HG02642 (cell line): ENCODE results near the gene C2orf15.
"Not testable (repeated sequence)": the region's sequence is repeated elsewhere in the genome, so short reads cannot be mapped to it uniquely, and the experiment has no call there.

Experiments
- ATAC-seq: cut with Tn5 transposase; IDR thresholded peaks from one replicate; pipeline ENCODE4 v1.9.1; 2021; ENCODE audit warnings: mild to moderate bottlenecking; ENCODE audit not compliant: unreplicated experiment, poor library complexity

Gene C2orf15, protein sequence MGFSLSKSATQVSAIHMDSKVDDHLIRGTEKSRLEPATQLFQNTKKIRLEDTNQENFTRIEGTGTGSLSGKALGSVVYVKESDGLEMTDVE

DNA sequence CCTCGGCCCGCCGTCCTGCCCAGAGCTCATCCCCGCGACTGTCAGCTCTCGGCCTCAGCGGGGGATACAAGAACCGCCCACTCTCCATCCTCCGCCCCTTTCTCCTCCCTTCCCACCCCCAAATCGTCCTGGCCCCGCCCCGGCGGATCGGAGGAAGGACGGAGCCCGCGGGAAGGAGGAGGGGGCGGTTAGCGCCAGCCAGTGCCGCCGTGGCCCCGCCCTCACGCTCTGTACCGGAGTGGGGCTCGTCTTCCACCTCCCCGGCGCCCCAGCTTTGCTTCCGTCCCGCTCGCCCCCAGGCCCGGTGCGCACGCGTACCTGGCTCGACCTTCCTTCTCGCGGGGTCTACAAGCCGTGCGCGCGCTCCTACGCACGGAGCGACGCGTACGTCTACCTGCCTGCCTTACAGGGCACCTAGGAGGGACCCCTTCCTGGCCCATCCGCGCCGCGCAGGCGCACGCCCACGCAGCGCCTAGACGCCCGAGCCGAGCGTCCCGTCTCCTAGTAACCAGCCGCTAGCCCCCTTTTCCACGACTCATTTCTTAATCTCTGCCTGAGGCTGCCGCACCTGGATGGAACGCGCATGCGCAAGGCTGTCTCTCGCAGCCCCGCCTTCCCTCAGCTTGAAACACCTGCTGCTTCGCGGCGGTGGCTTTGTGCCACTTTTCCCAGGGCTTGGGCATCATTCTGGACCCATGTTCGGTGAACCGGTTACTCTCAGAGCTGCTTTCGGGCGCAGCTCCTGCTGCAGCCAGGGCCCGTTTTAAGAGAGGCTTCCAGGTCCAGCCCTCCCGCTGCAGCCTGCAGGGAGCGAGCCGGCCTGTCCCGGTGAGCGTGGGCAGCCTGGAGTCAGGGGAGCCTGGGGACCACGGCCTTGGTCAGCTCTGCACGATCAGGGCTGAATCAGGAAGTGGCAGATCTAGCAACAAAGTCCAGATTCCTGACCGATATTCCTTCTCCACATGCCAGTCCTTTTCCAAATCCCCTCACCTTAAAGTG lies at the start of gene C2orf15:
C2orf15 (plus strand) TSS at position 598 of the 999 bp plus-strand sequence. CDS start 8,852 bp downstream, outside the sequence.
- peak; percentile 92 for ATAC-seq

- ATAC-seq, result no peak
Observed at GRCh38 chr2:99096728-99097127, 44.8 kb upstream of the C2orf15 start.

DNA sequence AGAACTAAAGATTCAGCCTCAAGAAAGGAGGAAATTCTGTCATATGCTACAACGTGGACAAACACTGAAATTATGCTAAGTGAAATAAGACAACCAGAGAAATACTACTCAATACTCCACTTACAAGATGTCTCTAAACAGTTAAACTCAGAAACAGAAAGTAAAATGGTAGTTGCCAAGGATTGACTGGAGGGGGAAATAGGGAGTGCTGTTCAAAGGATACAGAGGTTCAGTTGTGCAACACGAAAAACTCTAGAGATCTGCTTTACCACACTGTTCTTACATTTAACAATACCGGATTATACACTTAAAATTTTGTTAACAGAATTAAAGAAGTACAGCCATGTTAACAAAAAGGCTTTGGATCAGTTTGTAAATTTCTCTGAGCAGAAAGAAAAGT lies 39.8 kb upstream of the C2orf15 start:
- ATAC-seq, result no peak

DNA sequence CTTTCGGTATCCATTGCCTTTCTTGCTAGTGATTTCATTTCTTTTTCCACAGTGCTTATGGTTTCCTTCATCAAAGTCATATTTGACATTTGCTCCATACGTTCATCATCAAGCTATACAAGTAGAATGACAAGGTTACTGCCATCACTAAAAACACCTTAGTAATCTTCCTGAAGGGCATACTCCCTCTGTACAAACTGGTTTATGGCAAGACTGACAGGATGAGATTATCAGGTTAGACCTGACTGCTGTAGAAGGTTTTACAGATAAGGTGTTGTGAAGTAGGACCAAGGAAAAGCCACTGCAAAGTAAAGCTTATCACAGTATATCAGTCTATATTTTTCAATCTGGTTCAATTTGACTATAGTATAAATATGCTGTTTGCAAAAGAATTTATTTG lies 37.5 kb upstream of the C2orf15 start:
- no peak for ATAC-seq

GRCh38 chr2:99106913-99107312 lies 34.6 kb upstream of the C2orf15 start:
- ATAC-seq, result no peak

DNA sequence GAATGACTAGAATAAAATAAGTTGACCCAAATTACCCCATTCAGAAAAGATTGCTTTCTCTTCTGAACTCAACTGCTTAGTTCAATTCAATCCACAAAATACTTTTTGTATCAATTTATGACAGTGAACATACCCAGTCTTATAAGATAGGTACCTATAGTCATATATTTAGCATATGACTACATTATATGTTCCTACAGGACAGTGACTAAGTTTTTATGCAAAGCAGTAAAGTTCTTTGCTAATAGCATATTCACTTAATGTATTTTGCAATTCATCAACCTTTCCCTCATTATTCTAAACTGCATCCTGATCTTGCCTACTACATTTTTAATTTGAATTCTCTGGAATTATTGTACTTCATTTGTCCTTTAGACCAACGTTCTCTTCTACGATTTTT lies 30.3 kb upstream of the C2orf15 start:
- ATAC-seq, result no peak

DNA sequence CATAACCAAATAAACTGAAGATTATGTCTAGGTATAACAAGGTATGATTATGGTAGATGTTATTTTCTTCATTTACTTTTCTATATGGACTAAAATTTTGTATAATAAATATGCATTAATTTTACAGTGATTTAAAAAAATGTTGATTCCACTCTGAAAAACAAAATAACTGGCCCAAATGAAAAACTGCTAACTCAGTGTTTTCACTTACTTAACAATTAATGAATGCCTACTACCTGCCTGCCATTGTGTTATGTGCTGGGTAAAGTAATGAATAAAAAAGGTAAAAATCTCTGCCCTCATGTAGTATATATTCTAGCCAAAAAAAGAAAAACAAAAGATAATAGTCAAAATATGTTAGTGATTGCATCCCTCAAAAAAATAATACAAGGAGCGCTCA lies 29.6 kb upstream of the C2orf15 start:
- ATAC-seq, result no peak

DNA sequence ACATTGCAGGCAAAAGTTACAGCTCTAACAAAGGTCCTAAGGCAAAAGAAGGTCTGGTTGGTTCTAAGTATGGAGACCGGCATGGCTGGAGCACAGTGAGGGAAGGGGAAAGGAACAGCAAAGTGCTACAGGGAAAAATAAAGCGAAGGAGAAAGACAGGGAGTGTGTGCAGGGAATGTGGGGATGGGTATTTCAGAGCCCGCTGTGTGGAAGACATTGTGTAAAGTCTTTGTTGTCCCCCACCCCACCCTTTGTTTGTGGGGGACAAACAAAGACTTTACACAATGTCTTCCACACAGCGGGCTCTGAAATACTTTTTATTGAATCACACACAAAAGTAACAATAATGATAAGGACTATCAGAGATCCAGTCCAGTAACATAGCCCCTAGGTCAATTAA lies 28.9 kb upstream of the C2orf15 start:
- no peak for ATAC-seq

- ATAC-seq, result no peak
Observed at GRCh38 chr2:99127981-99128380, 13.5 kb upstream of the C2orf15 start.

DNA sequence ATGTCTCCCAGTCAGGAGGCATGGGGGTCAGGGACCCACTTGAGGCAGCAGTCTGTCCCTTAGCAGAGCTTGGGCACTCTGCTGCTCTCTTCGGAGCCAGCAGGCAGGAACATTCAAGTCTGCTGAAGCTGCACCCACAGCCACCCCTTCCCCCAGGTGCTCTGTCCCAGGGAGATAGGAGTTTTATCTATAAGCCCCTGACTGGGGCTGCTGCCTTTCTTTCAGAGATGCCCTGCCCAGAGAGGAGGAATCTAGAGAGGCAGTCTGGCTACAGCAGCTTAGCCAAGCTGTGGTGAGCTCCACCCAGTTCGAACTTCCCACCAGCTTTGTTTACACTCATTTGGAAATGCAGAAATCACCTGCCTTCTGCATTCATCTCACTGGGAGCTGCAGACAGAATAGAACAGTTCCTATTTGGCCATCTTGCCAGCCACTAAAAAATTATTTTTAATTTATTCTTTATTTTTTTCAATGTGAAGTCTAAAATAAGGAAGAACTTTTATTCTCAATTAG lies 6.4 kb upstream of the C2orf15 start:
- ATAC-seq, result not testable (repeated sequence)

DNA sequence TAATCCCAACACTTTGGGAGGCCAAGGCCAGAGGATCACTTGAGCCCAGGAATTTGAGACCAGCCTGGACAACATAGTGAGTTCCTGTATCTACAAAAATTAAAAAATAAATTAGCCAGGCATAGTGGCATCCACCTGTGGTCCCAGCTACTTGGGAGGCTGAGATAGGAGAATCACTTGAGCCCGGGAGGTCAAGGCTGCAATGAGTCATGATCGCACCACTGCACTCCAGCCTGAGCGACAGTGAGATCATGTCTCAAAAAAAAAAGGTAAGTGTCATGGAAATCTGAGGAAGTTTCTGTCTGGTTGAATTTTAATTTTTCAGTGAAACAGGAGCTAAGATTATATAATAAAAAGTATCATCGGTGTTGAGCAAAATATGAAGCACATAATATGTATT lies 2.5 kb upstream of the C2orf15 start:
- no peak for ATAC-seq

- no peak for ATAC-seq
Observed at GRCh38 chr2:99140056-99140859, 1.2 kb upstream of the C2orf15 start.

GRCh38 chr2:99140860-99141109 lies 722 bp upstream of the C2orf15 start:
- ATAC-seq, result peak; percentile 35

DNA sequence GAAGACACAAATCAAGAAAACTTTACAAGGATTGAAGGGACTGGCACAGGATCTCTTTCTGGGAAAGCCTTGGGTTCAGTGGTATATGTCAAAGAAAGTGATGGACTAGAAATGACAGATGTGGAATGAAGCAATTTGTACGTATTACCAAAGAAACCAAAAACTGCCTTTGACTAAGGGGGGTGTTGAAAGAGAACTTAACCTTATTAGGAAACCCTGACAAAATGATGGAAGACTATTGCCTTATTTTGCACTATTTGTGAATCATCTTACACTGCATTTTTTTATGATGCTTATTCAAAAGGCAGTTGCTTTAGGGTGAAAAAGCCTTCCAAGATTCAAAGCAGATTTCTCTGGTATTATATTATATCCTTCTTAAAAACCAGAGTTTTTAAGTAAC lies 9.2 kb downstream of the C2orf15 start:
- ATAC-seq, result no peak

- no peak for ATAC-seq
Observed at GRCh38 chr2:99152199-99152895, 10.8 kb downstream of the C2orf15 start.

DNA sequence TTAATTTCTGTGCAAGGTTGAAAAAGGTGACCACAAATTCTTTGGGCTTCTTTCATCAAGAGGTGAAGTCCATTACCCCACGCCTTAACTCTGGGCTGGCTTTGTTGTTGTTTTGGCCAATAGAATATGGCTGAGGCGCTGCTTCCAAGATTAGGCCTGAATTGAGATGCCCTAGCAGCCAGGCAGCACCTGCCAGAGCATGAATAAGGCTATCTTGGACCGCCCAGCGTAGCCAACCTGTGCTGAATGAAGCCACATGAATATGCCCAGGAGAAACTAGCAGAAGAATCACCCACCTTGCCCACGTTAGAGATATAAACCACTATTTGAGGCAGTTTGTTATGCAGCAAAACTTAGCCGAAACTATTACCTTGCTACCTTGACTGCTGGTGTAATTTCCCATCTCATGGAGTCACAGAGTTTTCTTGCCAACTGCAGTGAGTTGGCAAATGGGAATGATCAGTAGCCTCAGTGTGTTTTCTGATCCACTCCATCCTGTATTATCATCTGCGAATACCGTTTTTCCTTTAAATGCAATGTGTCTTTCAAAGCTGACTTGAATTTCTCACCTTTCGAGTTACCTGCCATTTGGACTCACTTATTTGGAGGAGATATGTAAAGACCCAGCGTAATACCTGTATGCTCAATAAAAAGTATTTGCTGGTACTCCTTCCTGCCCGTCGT lies 12.6 kb downstream of the C2orf15 start:
- no peak for ATAC-seq

- ATAC-seq, result peak; percentile 97
Observed at GRCh38 chr2:99154643-99155536, 13.4 kb downstream of the C2orf15 start, which contains the start of the genes LIPT1 and TSGA10. Gene LIPT1 (plus strand): TSS chr2:99154967. CDS start chr2:99161958, 6,991 bp downstream. Gene TSGA10 (minus strand): TSS chr2:99154942. CDS start chr2:99109439, 45,503 bp downstream.

GRCh38 chr2:99156891-99157290 lies 15.4 kb downstream of the C2orf15 start:
- no peak for ATAC-seq

GRCh38 chr2:99158599-99158998 lies 17.1 kb downstream of the C2orf15 start:
- ATAC-seq, result no peak
